ENCODE results near the gene DCANP1.
"Not testable (repeated sequence)": the region's sequence is repeated elsewhere in the genome, so short reads cannot be mapped to it uniquely, and the experiment has no call there.

DCANP1 gene

DNA sequence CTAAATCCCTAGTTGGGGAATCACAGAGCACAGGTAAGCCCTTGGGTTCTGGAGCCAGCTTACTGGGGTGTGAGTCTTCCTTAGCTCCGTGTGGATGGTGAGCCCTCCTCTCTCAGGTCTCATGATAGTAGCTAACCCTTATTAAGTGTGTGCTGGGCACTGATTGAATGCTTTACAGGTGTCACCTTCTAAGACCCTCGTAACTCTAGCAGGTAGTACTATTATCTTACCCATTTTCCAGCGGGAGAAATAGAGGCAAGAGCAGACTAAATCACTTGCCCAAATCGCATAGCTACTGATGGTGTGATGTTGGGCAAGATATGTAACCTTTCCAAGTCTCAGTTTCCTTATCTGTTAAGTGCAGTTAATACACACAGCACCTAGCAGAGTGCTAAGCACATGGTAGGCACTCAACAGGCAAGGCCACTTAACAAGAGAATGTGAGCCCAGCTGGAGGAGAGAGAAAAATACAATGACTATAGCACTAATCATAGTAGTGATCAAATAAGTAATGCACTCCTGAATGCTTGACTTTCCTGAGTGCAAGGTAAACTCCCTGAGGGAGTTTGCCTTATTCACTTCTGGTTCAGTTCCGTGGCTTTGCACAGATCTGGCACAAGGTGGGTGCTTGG lies at the start of gene DCANP1:
Gene DCANP1 (minus strand): TSS at position 51 of the 632 bp plus-strand sequence. CDS start 240 bp downstream, outside the sequence.
- Mint-ChIP-seq H3K4me3 (no peak within 1 kb of the TSS), H3K27me3 (peaks cover 23% of the 10 kb centered on the region), H3K9me3 (no peaks in the 10 kb centered on the region)

DNA sequence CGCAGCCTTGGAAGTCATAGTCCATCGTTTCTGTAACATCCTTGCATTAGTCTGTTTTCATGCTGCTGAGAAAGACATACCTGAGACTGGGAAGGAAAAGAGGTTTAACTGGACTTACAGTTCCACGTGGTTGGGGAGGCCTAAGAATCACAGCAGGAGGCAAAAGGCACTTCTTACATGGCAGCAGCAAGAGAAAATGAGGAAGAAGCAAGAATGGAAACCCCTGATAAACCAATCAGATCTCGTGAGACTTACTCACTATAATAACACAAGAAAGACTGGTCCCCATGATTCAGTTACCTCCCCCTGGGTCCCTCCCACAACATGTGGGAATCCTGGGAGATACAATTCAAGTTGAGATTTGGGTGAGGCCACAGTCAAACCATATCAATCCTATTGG lies 48.4 kb upstream of the DCANP1 start:
- DNase-seq; H3K9me3 Mint-ChIP-seq; H3K36me3 Mint-ChIP-seq (ENCODE audit: low read depth); H3K4me3 Mint-ChIP-seq; H3K4me1 Mint-ChIP-seq (ENCODE audit: low read depth); H3K27ac Mint-ChIP-seq: not testable (repeated sequence)
- H3K27me3 Mint-ChIP-seq = peaks cover 58% of the 10 kb centered on the region

More for the DNA sequence above, at the start of gene DCANP1:
- no peak for DNase-seq
- Mint-ChIP-seq H3K27ac (no peak within 1 kb of the TSS), H3K36me3 (ENCODE audit: low read depth) (no peaks in the 10 kb centered on the region), H3K4me1 (ENCODE audit: low read depth) (no peaks in the 10 kb centered on the region)

DNA sequence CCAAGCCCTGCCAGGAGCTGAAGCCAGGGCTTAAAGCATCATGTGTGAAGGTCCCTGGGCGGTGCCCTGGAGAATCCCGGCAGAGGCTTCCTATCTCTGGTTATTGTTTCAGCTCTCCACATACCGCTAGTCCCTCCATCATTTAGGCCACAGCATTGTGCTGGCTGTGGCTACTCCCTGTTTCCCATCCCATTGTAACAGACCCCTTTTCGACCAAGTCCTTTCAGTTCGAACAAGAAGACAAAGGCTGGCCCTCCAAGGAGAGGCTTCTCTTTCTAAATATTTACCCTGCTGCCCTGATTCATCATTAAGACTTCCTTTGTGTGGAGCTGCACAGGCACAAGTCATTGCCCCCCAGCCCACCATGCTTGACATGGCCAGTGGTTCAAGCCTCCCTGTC lies 47.0 kb upstream of the DCANP1 start:
- Mint-ChIP-seq H3K9me3 (no peaks in the 10 kb centered on the region), H3K27ac (no peak overlapping the region), H3K27me3 (peaks cover 64% of the 10 kb centered on the region), H3K36me3 (ENCODE audit: low read depth) (no peaks in the 10 kb centered on the region), H3K4me1 (ENCODE audit: low read depth) (peaks cover 13% of the 10 kb centered on the region), H3K4me3 (no peak overlapping the region)
- DNase-seq = no peak

GRCh38 chr5:135493406-135494180 lies 46.4 kb upstream of the DCANP1 start:
- Mint-ChIP-seq H3K36me3 (ENCODE audit: low read depth) (no peaks in the 10 kb centered on the region), H3K4me3 (no peak overlapping the region), H3K9me3 (no peaks in the 10 kb centered on the region), H3K27me3 (peaks cover 67% of the 10 kb centered on the region), H3K4me1 (ENCODE audit: low read depth) (peaks cover 16% of the 10 kb centered on the region), H3K27ac (no peak overlapping the region)
- no peak for DNase-seq

DNA sequence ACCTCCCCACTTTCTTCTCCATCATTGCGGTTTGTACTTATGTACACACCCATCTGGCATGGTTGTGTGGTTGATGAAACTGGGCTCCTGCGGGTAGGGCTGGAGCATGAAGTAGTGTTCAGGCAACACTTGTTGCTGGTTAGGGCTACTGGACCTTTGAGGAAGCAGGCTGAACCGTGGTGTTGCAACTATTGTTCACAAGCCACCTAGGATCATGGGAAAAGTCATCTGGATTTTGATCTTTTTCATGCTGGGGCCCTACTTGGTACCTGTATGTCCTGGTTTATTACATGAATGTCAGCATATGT lies 45.1 kb upstream of the DCANP1 start:
- Mint-ChIP-seq H3K27me3 (peaks cover 72% of the 10 kb centered on the region), H3K27ac (no peak overlapping the region), H3K9me3 (no peaks in the 10 kb centered on the region), H3K4me1 (ENCODE audit: low read depth) (peaks cover 18% of the 10 kb centered on the region), H3K4me3 (no peak overlapping the region), H3K36me3 (ENCODE audit: low read depth) (no peaks in the 10 kb centered on the region)
- no peak for DNase-seq

- no peak for DNase-seq
- Mint-ChIP-seq H3K4me1 (ENCODE audit: low read depth) (peaks cover 18% of the 10 kb centered on the region), H3K4me3 (no peak overlapping the region), H3K27ac (no peak overlapping the region), H3K9me3 (no peaks in the 10 kb centered on the region), H3K36me3 (ENCODE audit: low read depth) (no peaks in the 10 kb centered on the region), H3K27me3 (peaks cover 72% of the 10 kb centered on the region)
Observed at GRCh38 chr5:135491552-135492318, 44.6 kb upstream of the DCANP1 start.

DNA sequence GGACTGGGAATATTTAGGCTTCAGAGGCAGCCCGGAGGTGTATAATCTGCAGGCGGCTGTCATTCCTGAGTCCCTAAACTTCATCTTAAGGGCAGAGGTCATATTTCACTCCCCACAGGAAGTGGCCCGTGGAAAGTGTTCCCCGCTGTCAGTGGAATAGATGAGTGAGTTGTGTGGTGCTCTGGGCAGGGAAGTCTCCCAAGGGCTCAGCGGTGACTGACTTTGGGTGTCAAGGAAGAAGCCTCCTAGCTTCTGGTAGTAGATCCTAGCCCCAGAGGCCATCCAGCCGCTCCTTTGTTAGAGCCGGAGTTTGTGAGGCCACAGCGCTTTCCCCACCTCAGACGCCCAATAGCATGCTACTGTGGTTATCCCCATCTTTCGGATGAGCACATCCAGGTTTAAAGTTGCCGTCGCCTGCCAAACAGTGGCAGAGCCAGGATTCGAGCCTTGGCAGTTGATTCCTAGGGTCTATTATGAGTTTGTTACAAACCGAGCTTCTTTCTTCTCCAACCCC lies 43.9 kb upstream of the DCANP1 start:
- Mint-ChIP-seq H3K4me1 (ENCODE audit: low read depth) (peaks cover 18% of the 10 kb centered on the region), H3K27me3 (peaks cover 77% of the 10 kb centered on the region), H3K27ac (no peak overlapping the region), H3K4me3 (no peak overlapping the region), H3K36me3 (ENCODE audit: low read depth) (no peaks in the 10 kb centered on the region), H3K9me3 (no peaks in the 10 kb centered on the region)
- DNase-seq = no peak

- Mint-ChIP-seq H3K4me3 (no peak overlapping the region), H3K27me3 (peaks cover 84% of the 10 kb centered on the region), H3K9me3 (no peaks in the 10 kb centered on the region)
Observed at GRCh38 chr5:135490245-135491037, 43.3 kb upstream of the DCANP1 start.

DNA sequence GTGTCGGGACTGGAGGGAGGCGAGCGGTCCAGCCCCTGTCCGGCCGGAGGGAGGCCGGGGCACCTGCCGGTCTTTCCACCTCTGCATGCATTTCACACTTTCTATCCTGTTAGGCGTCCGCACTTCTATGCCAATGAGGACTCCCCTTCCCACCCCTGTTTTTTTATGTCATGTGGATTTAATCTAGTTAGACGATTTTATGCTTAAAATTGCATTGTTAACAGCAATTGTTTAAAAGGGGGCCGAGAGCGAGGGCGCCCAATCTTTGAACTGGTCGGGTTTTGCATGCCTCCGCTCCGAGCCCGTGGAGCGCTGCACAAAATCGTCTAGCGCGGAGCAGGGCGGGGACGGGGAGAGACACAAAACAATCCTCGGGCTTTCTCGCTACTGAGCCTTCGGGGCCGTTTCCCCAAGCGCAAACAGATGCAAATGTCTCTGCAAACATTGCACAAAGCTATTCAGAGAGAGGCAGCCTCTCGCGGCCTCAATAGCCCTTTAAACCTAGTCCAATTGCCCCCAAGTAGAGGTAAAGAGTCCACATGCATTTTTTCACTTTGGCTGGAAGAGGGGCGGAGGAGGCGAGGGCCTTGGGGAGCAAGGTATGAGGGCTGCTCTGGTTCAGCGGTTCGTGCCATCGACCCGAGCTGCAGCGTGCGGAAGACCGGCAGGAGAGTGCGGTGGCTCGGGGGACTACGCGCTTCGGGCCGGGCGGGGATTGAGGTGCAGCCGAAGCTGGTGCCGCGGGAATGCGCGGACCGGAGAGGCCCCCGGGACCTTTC lies 42.5 kb upstream of the DCANP1 start:
- no peak overlapping the region for H3K27ac Mint-ChIP-seq
- no peak overlapping the region for H3K4me3 Mint-ChIP-seq
- DNase-seq = no peak
- H3K9me3 Mint-ChIP-seq = no peaks in the 10 kb centered on the region
- H3K4me1 Mint-ChIP-seq (ENCODE audit: low read depth) = peaks cover 18% of the 10 kb centered on the region
- no peaks in the 10 kb centered on the region for H3K36me3 Mint-ChIP-seq (ENCODE audit: low read depth)
- H3K27me3 Mint-ChIP-seq = peaks cover 90% of the 10 kb centered on the region

More at GRCh38 chr5:135490245-135491037, 43.3 kb upstream of the DCANP1 start:
- H3K4me1 Mint-ChIP-seq (ENCODE audit: low read depth) = peaks cover 18% of the 10 kb centered on the region
- no peak for DNase-seq
- no peaks in the 10 kb centered on the region for H3K36me3 Mint-ChIP-seq (ENCODE audit: low read depth)
- no peak overlapping the region for H3K27ac Mint-ChIP-seq

GRCh38 chr5:135488727-135489465 lies 41.7 kb upstream of the DCANP1 start:
- Mint-ChIP-seq H3K4me1 (ENCODE audit: low read depth) (peaks cover 18% of the 10 kb centered on the region), H3K36me3 (ENCODE audit: low read depth) (no peaks in the 10 kb centered on the region), H3K27me3 (peaks cover 84% of the 10 kb centered on the region), H3K27ac (no peak overlapping the region), H3K4me3 (no peak overlapping the region), H3K9me3 (no peaks in the 10 kb centered on the region)
- no peak for DNase-seq

DNA sequence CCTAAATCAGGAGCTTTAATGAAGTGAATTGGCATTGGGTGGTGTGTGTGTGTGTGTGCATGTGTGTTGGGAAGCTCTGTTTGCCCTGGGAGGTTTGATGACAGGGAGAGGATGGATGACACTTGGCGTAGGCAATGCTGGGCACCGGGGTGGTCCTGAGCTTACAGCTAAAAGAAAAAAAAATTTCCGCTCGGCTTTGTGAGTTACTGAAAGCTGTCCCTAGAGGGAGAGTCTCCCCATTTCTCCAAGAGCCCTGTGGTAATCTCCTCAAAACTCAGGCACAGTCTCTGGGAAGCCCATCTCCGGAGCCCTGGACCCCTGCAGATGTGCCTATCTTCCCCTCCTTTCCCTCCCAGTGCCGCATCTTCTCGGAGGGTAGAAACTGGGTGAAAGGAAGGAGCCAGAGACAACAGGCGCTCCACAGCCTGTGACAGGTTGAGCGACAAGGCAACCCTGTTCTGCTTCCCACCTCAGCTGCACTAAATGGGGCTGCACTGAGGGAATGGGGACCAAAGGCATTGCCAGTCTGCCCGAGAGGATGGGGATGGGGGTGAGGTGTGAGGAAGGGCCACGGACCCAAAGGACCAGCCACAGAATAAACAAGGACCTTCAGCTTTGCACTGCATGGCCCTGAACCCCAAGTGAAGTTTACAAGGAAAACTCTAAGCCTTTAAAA lies 40.8 kb upstream of the DCANP1 start:
- DNase-seq = no peak
- H3K4me1 Mint-ChIP-seq (ENCODE audit: low read depth) = peaks cover 15% of the 10 kb centered on the region
- no peaks in the 10 kb centered on the region for H3K36me3 Mint-ChIP-seq (ENCODE audit: low read depth)
- H3K27ac Mint-ChIP-seq = no peak overlapping the region
- H3K4me3 Mint-ChIP-seq = no peak overlapping the region
- peaks cover 81% of the 10 kb centered on the region for H3K27me3 Mint-ChIP-seq
- H3K9me3 Mint-ChIP-seq = no peaks in the 10 kb centered on the region

GRCh38 chr5:135487037-135487395 lies 39.9 kb upstream of the DCANP1 start:
- H3K27me3 Mint-ChIP-seq = peaks cover 72% of the 10 kb centered on the region
- H3K36me3 Mint-ChIP-seq (ENCODE audit: low read depth) = no peaks in the 10 kb centered on the region
- H3K9me3 Mint-ChIP-seq = no peaks in the 10 kb centered on the region
- H3K4me3 Mint-ChIP-seq = no peak overlapping the region
- no peak overlapping the region for H3K27ac Mint-ChIP-seq
- peaks cover 15% of the 10 kb centered on the region for H3K4me1 Mint-ChIP-seq (ENCODE audit: low read depth)
- no peak for DNase-seq

Measured in activated T-cell treated with anti-CD3 and anti-CD28 coated beads, Interleukin-2, amount 50 U/mL, for 24 hours (primary cell).